HCT116 (cell line): ENCODE measurements around the gene HBB.

Experiments
- FOSL1 ChIP-seq: IDR thresholded peaks from 2 replicates; pipeline ENCODE4 v1.6.1; 2012; ENCODE audit warnings: low read depth
- POLR2AphosphoS5 ChIP-seq: IDR thresholded peaks from 2 replicates; pipeline ENCODE4 v1.6.1; 2011; ENCODE audit warnings: mild to moderate bottlenecking, low read depth, low read length, moderate library complexity
- RAD21 ChIP-seq: IDR thresholded peaks from 2 replicates; pipeline ENCODE4 v1.6.1; 2012; ENCODE audit warnings: low read depth, mild to moderate bottlenecking
- SP1 ChIP-seq: IDR thresholded peaks from 2 replicates; pipeline ENCODE4 v1.6.1; 2012; ENCODE audit warnings: low read depth
- TF ChIP-seq, protein P1 (sequence below), 3 experiments: fragments of 200-600 bp in 1 of 3; sonication (generic) in 1 of 3; IDR thresholded peaks in 2 of 3; conservative IDR thresholded peaks in 1 of 3; 2 replicates each; pipeline ENCODE4 v1.5.1; 2012 to 2017; ENCODE audit warnings: low read depth in 2 of 3, low read length in 2 of 3, antibody characterized with exemption in 1 of 3, borderline replicate concordance in 1 of 3, control low read depth in 1 of 3, mild to moderate bottlenecking in 1 of 3, mixed read lengths in 1 of 3, mixed run types in 1 of 3, moderate library complexity in 1 of 3; ENCODE audit not compliant: insufficient read depth in 1 of 3
- TF ChIP-seq, protein P2 (sequence below): IDR thresholded peaks from 2 replicates; pipeline ENCODE4 v1.6.1; 2012; ENCODE audit warnings: low read depth

- TF ChIP-seq, protein P1, sequence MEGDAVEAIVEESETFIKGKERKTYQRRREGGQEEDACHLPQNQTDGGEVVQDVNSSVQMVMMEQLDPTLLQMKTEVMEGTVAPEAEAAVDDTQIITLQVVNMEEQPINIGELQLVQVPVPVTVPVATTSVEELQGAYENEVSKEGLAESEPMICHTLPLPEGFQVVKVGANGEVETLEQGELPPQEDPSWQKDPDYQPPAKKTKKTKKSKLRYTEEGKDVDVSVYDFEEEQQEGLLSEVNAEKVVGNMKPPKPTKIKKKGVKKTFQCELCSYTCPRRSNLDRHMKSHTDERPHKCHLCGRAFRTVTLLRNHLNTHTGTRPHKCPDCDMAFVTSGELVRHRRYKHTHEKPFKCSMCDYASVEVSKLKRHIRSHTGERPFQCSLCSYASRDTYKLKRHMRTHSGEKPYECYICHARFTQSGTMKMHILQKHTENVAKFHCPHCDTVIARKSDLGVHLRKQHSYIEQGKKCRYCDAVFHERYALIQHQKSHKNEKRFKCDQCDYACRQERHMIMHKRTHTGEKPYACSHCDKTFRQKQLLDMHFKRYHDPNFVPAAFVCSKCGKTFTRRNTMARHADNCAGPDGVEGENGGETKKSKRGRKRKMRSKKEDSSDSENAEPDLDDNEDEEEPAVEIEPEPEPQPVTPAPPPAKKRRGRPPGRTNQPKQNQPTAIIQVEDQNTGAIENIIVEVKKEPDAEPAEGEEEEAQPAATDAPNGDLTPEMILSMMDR (IDR thresholded peaks at IDR 0.05 in 2 of 3, conservative IDR thresholded peaks at IDR 0.05 in 1 of 3; ENCODE audit: borderline replicate concordance in 1 of 3, insufficient read depth in 1 of 3, low read depth in 2 of 3, low read length in 2 of 3) = no peak
- no peak for TF ChIP-seq POLR2AphosphoS5
- no peak for TF ChIP-seq SP1
- TF ChIP-seq, protein P2, sequence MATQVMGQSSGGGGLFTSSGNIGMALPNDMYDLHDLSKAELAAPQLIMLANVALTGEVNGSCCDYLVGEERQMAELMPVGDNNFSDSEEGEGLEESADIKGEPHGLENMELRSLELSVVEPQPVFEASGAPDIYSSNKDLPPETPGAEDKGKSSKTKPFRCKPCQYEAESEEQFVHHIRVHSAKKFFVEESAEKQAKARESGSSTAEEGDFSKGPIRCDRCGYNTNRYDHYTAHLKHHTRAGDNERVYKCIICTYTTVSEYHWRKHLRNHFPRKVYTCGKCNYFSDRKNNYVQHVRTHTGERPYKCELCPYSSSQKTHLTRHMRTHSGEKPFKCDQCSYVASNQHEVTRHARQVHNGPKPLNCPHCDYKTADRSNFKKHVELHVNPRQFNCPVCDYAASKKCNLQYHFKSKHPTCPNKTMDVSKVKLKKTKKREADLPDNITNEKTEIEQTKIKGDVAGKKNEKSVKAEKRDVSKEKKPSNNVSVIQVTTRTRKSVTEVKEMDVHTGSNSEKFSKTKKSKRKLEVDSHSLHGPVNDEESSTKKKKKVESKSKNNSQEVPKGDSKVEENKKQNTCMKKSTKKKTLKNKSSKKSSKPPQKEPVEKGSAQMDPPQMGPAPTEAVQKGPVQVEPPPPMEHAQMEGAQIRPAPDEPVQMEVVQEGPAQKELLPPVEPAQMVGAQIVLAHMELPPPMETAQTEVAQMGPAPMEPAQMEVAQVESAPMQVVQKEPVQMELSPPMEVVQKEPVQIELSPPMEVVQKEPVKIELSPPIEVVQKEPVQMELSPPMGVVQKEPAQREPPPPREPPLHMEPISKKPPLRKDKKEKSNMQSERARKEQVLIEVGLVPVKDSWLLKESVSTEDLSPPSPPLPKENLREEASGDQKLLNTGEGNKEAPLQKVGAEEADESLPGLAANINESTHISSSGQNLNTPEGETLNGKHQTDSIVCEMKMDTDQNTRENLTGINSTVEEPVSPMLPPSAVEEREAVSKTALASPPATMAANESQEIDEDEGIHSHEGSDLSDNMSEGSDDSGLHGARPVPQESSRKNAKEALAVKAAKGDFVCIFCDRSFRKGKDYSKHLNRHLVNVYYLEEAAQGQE = no peak
- TF ChIP-seq RAD21 = no peak
- TF ChIP-seq FOSL1 = no peak
Observed at GRCh38 chr11:5197536-5197935, 29.3 kb downstream of the HBB start.
